ENCODE data around the gene GABRR3.

- TF ChIP-seq, protein P1, sequence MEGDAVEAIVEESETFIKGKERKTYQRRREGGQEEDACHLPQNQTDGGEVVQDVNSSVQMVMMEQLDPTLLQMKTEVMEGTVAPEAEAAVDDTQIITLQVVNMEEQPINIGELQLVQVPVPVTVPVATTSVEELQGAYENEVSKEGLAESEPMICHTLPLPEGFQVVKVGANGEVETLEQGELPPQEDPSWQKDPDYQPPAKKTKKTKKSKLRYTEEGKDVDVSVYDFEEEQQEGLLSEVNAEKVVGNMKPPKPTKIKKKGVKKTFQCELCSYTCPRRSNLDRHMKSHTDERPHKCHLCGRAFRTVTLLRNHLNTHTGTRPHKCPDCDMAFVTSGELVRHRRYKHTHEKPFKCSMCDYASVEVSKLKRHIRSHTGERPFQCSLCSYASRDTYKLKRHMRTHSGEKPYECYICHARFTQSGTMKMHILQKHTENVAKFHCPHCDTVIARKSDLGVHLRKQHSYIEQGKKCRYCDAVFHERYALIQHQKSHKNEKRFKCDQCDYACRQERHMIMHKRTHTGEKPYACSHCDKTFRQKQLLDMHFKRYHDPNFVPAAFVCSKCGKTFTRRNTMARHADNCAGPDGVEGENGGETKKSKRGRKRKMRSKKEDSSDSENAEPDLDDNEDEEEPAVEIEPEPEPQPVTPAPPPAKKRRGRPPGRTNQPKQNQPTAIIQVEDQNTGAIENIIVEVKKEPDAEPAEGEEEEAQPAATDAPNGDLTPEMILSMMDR (IDR thresholded peaks at IDR 0.05; ENCODE audit: low read length), result no peak
- no peak for TF ChIP-seq EZH2 (optimal IDR thresholded peaks at IDR 0.05; ENCODE audit: low read depth, low read length)
These were observed 16.8 kb downstream of the GABRR3 start for GRCh38 chr3:98018301-98018700.

Measured in MM.1S (cell line).